NCI-H2171 treated with DMSO at 0.1 percent for 48 hours (cell line): Measurements from ENCODE around the gene PFDN6.

ENCODE experiments used
- DNase-seq: peaks from one replicate; lab custom pipeline; 2025; lab: John Stamatoyannopoulos, UW

Gene PFDN6

GRCh38 chr6:33317419-33317668, 27.9 kb downstream of the PFDN6 start:
- DNase-seq, result no peak

GRCh38 chr6:33317669-33318425, 28.4 kb downstream of the PFDN6 start, which contains the start of gene ZBTB22:
TSS of gene ZBTB22 (minus strand) at chr6:33317744. CDS start at chr6:33316916, 828 bp downstream.
- peak; percentile 97 for DNase-seq

GRCh38 chr6:33318426-33319073, 29.1 kb downstream of the PFDN6 start:
- DNase-seq, result no peak

GRCh38 chr6:33319939-33320314, 30.5 kb downstream of the PFDN6 start:
- DNase-seq, result no peak

GRCh38 chr6:33320315-33321181, 31.1 kb downstream of the PFDN6 start:
- no peak for DNase-seq

GRCh38 chr6:33321227-33321626, 31.8 kb downstream of the PFDN6 start:
- no peak for DNase-seq

GRCh38 chr6:33323623-33323948, 34.2 kb downstream of the PFDN6 start:
- DNase-seq, result peak; percentile 50

GRCh38 chr6:33324125-33324524, 34.7 kb downstream of the PFDN6 start:
- no peak for DNase-seq

- DNase-seq, result no peak
These were observed 39.7 kb downstream of the PFDN6 start for GRCh38 chr6:33329058-33329457.

GRCh38 chr6:33330736-33331135, 41.3 kb downstream of the PFDN6 start:
- DNase-seq, result no peak

GRCh38 chr6:33333666-33334065, 44.3 kb downstream of the PFDN6 start:
- no peak for DNase-seq

GRCh38 chr6:33335916-33336315, 46.5 kb downstream of the PFDN6 start:
- DNase-seq, result no peak

- no peak for DNase-seq
These were observed 47.1 kb downstream of the PFDN6 start for GRCh38 chr6:33336495-33336894.

GRCh38 chr6:33339193-33339592, 49.8 kb downstream of the PFDN6 start:
- no peak for DNase-seq
